Myocyte (in vitro differentiated cells): ENCODE results near the gene CRTC3. TPM values are rescaled to one million over a fixed set of nuclear protein-coding genes. Genes with fewer than 3 reads are reported as not detected.

Experiments used
- DNase-seq: peaks from one replicate; pipeline ENCODE4 v3.0.0-alpha.2; 2012; ENCODE audit warnings: low read depth
- total RNA-seq: library from RNA; depleted of rRNA; stranded (reverse); fragments of >200 nt; gene quantifications from 2 replicates; pipeline ENCODE4 v1.2.3, GENCODE V29; 2014

The CRTC3 gene
- total RNA-seq, 1 donor from 2014 or later, result 17.6 TPM

DNA sequence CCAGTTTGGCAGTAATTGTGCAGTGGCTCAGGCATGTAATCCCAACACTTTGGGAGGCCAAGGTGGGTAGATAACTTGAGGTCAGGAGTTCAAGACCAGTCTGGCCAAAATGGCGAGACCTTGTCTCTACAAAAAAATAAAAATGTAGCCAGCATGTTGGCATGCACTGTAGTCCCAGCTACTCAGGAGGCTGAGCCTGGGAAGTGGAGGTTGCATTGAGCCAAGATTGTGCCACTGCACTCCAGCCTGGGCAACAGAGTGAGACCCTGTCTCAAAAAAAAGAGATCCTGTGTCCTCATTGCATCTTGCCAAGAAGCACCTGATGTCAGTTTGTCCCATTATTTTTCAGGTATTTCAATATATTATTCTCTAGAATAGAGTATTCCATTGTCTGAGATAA lies 61.8 kb downstream of the CRTC3 start:
- DNase-seq, result no peak

DNA sequence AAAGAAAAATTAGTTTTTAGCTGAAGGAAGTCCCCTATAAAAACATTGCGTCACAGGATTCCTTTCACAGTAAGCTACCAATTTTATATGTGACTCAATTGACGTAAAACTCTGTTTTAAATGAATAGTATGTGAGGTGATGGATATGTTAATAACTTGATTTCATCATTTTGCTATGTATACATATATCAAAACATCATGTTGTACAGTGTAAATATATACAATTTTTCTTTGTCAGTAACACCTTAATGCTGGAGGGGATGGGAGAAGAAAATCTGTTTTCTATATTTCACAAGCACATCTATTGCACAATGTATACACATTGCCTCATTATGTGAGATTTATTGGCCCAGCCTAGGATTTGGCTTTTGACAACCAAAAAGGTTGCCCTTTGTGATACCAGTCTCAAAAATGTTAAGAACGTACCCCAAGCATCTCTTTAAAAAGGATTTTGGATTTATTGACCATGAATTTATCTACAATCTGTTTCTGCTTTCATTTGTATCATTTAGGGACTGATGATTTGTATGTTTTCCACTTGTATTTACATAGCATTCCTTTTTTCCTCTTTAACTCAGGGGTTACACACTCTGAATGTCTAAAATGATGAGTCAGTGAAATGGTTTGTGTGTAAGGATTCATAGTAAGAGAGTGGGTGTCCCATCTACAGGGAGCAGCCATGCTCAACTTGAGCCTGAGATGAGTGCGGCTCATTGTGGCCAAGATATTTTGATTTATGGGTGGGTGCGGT lies 62.6 kb downstream of the CRTC3 start:
- DNase-seq, result no peak

DNA sequence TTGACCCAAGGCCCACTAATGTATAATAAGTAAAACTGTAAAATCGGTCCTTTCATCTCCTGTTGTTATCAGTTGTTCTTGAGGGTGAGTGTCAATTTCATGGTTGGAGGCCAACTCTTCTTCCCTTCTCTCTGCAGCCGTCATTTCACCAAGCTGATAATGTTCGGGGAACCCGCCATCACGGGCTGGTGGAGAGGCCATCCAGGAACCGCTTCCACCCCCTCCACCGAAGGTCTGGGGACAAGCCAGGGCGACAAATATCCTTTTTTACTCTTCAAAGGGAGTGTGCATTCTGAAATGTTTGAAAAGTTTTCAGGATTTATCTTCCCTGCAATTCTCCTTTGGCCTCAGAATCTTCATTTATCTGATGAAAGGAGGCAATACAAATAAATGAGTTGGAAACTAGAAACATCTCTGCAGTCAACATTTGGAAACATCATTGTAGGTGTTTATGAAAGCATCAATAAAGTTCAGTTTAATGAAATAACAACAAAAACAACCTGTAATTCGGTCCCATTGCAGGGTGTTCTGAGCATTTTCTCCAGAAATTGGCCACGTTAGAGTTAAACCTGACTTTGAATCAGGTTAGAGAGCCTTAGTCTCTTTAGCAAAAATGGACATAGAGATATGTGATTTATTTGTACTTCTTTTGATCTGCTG lies 63.9 kb downstream of the CRTC3 start:
- DNase-seq, result no peak

DNA sequence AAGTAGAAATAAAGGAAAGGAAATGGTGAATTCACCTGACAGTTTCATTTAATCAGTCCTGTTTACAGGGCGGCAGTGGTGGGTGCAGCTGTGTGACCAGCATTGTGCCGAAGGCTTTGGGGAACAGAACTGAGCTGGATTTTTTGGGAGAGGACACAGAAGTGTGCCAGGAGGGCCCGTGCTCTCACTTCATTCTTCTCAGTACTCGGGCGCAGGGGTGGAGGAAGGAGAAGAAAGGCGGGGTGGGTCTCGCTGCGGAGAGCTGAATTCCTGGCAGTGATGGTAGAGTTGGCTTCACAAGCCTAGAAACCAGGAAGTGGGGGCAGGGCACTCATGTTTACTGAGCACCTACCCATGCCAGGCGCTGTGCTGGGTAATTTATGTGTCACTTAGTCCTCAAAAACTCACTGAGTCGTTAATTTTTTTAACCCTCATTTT lies 64.6 kb downstream of the CRTC3 start:
- no peak for DNase-seq

DNA sequence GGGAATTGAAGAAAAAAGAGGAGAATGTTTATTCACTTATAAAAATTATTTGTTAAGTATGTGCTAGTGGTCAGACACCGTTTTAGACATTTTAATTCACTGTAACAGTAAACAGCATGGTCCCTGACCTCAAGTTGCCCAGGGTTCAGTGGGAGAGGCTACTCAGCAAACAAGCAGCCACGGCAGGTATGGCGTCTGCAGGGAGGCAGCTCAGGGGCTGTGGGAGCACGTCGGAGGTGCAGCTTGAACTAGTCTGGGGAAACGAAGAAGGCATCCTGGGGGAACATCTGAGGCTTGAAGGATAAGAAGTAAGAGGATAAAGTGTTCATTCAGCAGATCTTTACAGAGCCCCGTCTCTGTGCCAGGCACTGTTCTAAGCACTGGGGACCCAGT lies 66.0 kb downstream of the CRTC3 start:
- DNase-seq, result no peak

DNA sequence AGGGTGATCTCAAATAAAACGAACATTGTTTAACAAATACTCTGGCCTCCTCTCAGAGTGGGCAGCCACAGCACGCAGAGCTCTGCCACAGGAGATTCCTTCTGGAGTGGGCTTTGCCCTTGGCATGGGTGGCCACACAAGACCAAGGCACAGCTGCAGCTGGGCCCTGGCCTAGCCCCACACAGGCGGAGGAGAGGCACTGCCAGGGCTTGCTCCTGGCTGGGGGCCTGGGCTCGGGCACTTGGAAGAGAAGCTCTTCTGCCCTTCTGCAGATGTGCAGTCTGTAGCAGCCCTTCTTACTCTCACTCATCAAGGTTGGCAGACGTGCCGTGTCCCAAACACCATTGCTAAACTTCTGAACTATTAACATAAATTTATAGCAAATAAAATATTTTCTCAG lies 67.2 kb downstream of the CRTC3 start:
- no peak for DNase-seq

DNA sequence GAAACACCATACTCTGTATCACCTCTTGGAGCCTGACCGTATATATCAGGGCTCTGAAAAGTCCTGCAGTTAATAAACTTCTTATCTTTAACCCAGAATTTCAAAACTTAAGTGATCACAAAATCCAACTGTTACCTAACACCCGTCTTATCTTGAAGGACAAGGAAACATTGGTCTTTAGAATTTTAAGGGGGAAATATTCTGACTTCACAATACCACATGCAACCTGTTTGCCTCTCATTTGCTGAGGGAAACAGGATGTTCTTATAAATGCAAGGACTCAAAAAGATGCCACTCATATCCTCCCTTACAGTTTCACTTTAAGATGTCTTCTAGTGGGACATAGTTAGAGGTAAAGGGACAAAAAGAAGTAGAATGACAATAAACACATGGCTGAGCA lies 67.9 kb downstream of the CRTC3 start:
- DNase-seq, result no peak

DNA sequence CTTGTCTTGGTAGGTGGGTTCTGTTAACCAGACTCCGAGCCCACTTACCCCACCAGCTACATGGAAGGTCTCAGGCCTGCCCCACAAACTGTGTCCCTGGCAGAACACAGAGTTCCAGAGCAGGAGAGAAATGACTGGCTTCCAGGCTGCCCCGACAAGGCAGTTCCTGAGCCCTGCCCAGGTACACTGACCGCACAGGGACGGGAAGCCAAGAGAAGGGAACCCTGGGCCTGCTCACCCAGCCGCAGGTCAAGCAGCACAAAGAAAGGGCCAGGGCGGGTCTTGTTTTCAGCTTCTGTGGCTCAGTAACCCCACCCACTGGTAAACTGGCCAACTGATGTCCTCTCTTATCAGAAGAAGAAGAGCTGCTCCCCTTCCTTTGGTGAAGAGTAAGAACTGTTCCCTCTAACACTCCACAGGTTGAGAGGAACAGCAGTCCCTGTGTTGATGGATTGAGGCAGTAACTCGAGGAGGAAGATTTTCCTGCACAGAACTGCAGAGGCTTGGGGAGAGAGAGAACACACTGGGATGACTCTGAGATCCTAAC lies 68.4 kb downstream of the CRTC3 start:
- peak; percentile 63 for DNase-seq

DNA sequence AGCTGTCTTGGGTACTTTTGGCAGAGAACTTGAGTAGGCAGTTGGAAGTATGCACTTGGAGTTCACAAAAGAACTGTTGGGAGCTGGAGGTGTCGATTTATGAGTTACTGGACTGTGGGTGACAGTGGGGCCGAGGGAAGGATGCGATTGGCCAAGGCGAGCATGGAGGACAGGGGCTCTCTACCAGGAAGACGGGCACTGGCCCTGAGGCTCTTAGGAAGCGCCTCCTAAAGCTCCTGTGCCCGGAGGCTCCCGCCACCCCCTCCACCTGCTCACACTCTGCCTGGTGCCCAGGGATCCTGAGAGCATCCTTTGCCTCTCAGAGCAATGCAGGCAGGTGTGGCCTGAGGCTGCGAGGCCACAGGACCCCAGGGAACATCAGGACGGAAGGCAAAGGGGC lies 69.0 kb downstream of the CRTC3 start:
- DNase-seq, result no peak

DNA sequence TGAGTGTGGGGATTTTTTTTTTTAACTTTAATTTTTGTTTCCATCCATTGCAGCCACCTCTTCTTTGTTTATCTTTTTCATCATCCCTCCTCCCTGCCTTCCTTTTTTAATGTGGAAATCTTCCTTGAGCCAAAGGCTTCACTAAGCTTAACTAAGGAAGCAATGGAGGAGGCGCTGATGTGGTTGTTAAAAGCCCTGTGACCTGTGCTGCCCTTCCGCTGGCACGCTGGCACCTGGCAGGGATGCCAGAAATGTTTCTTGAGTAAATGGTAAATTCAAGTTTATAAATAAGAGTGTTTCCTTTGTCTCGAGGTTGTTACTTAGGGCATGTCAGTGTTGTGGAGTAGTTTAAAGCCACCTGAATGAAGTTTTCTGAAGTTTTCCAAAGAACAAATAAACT lies 69.4 kb downstream of the CRTC3 start:
- DNase-seq, result no peak

DNA sequence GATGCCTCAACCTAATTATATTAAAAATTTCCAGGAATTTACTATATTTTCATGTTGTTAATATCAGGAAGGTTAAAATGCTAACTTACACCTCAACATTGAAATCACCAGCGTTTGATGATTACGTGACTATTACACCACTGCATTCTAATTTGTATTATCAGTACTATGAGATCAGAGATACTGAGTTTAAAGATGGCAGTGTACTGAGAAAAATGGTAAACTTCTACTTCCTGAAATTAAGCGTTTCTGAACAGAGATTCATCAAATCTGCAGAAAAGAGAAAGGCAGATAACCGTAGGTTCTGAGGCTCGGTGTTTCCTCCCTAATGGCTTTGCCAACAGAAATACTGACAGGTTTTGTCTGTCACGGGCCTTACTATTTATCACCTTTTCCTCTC lies 69.9 kb downstream of the CRTC3 start:
- DNase-seq, result no peak

DNA sequence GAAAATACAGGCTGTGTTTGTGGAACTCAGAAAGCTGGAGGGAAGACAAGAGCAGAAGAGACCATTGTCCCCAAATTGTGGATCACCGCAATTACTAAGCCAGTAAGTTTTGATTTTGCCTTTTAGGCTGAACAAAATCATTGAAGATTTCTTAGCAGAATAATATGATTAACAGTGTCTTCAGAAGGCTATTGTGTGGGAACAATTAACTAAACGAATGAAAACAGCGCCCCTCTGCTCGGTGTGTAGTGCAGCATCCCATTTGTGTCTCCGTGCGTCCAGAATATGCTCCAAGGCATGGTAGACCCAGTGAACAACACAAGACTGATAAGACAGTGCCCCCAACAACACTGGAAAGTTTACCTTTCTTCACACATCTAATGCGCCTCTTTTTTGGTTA lies 71.2 kb downstream of the CRTC3 start:
- no peak for DNase-seq

DNA sequence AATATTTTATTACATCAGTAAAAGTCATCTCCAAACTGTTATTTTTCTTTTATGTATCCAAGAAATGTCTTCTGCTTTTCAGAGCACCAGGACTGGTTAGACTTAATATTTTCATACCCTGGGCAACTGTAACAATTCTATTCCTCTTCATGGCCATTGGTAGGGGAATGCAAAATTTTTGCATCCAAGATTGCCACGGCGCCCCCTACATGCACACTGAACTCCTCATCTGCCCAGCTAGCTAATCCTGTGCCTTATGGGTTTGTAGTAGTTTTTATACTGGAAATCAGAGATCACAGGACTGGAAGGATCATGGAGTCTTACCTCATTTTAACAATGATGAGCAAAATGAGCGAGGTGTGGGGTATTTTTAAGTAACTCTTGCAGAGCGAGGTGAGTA lies 74.2 kb downstream of the CRTC3 start:
- no peak for DNase-seq

DNA sequence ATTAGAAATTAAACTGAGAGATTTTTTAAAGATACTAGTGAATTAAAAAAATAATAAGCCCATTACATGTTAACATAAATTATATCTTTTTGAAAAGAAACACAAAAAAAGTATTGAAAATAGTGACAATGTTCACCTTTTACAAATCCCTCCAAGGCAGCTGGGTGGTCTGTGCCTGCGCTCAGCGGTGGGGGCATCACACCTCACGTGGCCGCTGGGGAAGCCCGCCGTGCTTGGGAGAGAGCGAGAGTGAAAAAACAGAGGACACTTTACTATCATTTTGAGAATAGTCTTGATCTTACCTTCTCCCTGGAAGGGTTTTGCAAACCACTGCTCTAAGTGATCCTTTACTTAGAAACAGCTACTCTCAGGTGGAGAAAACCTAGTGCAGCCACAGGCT lies 76.9 kb downstream of the CRTC3 start:
- no peak for DNase-seq

DNA sequence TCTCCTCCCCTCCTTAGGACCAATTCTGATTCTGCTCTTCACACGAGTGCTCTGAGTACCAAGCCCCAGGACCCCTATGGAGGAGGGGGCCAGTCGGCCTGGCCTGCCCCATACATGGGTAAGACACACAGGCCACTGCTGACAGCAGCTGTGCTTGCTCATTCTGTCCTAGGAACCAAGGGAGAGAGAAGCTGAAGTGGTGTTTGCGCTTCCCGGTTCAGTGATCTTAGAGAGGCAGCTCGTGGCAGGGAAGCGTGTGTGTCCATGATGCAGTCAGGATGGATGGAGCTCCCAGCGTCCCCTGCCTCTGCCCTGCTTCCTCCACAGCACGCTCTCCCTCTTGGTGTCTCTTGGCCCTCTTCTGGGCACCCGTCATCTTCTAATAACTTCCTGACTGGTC lies 77.6 kb downstream of the CRTC3 start:
- DNase-seq, result no peak

DNA sequence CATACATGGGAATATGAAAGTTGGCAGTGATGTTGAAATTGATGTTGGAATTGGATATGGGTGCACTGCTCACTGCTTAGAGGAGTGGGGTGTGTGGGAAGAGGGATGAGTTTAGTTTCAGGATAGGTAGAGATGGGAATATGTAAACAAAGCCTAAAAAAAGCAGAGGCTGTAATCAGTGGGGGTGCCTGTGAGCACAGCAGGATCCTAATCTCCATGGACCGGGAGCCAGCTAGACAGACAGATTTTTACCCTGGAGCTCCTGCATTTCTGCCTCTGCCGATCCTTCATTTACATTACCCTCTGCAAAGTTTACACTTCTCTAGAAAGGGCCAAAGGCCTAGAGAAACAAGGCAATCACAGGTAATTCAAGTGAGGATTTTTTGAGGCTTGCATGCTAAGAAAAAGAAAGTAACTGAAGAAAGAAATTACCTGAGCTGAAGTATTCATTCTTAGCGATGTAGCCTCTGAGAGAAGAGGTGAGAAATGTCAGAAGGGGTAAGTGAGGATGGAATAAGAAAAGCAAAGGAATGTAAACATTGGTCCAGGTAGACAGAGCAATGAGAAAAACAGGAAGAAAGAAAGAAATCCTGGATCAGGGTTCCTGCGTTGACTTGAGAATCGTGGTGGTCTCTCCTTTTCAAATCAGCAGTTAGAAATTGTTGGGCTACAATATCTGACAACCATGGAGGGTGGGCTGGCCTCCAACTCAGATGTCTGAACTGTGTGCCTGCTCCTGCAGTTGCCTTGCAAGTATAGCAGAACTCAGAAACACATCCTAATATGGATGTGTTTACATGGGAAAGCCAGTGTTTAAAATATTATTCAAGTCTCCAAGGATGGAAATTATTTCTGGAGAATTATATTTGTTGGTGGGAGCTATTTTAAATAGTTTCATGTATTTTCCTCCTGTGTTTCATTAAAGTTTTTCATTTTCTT lies 79.8 kb downstream of the CRTC3 start:
- DNase-seq, result no peak

DNA sequence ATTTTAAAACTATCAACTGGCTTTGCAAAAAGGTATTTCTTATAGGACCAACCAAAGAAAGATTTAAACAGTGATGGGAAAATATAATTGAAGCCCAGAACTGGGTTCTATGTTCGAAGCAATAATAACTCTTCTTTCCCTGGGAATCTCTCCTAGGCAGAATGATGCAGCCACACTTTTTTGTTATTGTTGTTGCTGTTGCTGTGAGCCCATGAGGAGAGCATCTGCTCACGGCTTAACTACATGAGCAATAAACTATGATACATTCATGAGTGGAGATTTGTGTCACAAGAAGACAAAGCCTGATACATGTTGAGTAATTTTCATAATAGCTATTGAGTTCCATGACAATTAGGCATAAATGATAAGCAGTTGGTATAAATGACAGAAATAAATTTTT lies 80.5 kb downstream of the CRTC3 start:
- DNase-seq, result peak; percentile 64

DNA sequence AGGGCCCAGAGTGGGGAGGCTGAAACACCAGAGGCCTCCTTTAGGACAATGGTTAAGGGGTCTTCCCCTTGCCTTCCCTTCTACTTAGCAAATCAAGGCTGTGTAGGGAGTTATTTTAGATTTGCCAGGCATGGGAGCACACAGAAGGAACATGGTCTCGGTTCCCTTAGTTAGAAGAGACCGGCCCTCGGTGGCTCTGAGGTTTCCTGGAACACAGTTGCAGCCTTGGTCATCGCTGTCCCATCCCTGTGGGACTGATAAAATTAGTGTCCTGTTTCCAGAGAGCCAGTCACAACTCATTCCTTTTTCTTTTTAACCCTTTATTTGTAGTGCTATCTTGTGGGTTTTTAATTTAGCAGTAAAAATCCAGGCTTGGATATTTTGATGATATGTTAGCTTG lies 81.4 kb downstream of the CRTC3 start:
- peak; percentile 48 for DNase-seq

DNA sequence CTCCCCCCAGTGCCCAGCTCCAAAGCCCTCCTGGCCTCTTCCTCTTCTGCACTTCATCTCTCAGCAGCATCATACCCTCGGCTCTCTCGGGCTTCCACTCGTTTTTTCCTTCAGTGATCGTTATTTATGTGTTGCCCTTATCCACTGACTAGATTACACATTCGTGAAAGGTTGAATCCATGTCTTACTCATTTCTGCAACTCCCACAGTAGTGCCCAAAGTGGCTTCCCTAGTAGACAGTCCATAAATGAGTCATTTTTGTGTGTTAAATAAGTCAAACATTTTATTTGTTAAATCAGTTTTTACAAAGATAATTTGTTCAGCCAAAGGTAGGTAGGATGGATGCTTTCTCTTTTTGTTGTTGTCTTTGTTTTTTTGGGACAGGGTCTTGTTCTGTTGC lies 87.4 kb downstream of the CRTC3 start:
- DNase-seq, result no peak

DNA sequence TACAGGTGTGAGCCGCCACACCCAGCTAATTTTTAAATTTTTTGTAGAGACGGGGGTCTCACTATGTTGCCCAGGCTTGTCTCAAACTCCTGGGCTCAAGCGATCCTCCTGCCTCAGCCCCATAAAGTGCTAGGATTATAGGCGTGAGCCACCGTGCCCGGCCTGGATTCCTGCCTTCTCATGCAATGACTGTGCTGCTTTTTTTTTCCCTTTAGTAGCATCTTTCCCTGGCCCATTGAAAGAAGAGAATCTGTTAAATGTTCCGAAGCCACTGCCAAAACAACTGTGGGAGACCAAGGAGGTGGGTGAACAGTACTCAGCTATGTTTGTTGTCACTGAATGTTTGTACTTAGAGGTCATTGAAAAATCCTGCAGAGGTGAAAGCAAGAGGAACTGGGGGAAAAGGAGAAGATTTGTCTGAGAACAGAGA lies 88.0 kb downstream of the CRTC3 start:
- no peak for DNase-seq

DNA sequence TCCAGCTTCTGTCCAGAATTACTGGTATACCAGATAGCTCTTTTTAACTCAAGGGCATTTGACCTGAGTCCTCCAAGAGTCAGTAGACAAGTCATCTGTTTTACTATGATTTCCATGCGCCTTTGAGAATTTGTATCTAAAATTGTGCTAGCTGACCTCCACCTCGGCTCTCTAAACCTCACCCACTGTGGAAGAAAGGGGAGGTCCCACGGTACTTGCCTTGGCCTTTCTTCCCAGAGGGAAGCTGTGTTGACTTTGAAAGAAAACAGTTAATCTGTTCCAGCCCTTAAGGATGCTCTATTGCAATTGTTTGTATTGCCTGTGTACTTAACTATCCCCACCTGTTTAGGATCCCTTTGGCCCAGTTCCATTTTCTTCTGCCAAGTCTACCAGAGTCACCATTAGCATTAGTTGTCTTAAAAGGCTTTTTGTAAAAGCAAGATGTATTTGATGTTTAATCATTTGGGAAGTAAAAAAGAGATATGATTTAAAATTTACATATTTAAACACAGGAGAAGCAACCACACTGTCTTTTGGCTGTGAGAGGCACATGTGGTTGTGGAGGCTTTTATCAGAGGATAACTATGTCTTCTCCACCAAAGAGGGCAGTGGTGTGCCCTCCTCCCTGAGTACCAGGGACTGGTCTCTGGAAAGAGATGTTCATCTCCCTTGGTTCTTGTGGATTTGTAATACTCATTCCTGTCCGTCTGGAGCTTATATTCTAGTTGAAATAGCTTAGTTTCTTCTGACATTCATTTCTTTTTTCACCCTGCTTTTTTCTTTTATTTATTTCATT lies 88.8 kb downstream of the CRTC3 start:
- peak; percentile 36 for DNase-seq
